Activated CD4-positive, alpha-beta T cell treated with anti-CD3 and anti-CD28 coated beads, Interleukin-2, amount 10 ng/mL, durations not matched to agents 24 days and 14 days (primary cell): Measurements from ENCODE around the gene NPIPB12. TPM values are rescaled to one million over a fixed set of nuclear protein-coding genes. Genes with fewer than 3 reads are reported as not detected.
"Not testable (repeated sequence)": the region's sequence is repeated elsewhere in the genome, so short reads cannot be mapped to it uniquely, and the experiment has no call there.

Experiments used
- DNase-seq: peaks from one replicate; pipeline ENCODE4 v3.0.0; 2022
- H3K27ac Mint-ChIP-seq: one replicate; pipeline ENCODE4 v1.8.0; 2022; ENCODE audit warnings: mild to moderate bottlenecking, mixed read lengths
- H3K27me3 Mint-ChIP-seq: one replicate; pipeline ENCODE4 v1.8.0; 2022; ENCODE audit warnings: mixed read lengths
- H3K36me3 Mint-ChIP-seq: one replicate; pipeline ENCODE4 v1.8.0; 2022; ENCODE audit warnings: low read depth, mild to moderate bottlenecking, mixed read lengths
- H3K4me1 Mint-ChIP-seq: one replicate; pipeline ENCODE4 v1.8.0; 2021; ENCODE audit warnings: mixed read lengths
- H3K4me3 Mint-ChIP-seq: one replicate; pipeline ENCODE4 v1.8.0; 2022; ENCODE audit warnings: mild to moderate bottlenecking, moderate library complexity, mixed read lengths
- H3K9me3 Mint-ChIP-seq: one replicate; pipeline ENCODE4 v1.8.0; 2021; ENCODE audit warnings: mixed read lengths
- intact Hi-C: fragments of 100-400 bp; cut with micrococcal nuclease; formaldehyde crosslinking; loops from one replicate; pipeline ENCODE4 v1.15.1; 2023
- total RNA-seq: library from RNA; stranded (reverse); gene quantifications from 2 replicates; pipeline ENCODE4 v1.2.3, GENCODE V29; 2022

Gene NPIPB12
- total RNA-seq, result 77.8 and 78.8 TPM in 2 replicates

DNA sequence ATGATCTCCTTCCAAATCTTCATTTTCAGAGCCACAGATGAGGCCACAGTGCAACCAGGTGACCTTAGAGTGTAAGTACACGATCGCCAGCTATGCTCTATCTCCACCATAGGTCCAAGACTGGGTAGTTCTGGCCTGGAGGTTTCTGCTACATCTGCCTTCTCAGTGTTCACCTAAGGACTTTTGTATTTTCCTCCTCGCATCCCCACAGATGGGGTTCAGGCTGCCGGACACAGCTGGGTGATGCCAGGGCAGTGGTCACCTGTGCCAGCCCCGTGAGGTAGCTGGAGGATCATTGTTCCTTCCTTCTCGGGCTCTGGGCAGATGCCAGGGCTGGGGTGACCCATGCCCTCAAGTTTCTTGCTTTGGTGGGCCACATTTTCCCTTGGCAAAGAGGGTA is at the start of gene NPIPB12:
Gene NPIPB12 (minus strand): TSS at position 101 of the 400 bp plus-strand sequence.
- H3K4me1 Mint-ChIP-seq, H3K4me3 Mint-ChIP-seq, intact Hi-C loops, H3K27me3 Mint-ChIP-seq, H3K9me3 Mint-ChIP-seq, DNase-seq, H3K27ac Mint-ChIP-seq, H3K36me3 Mint-ChIP-seq: not testable (repeated sequence)

DNA sequence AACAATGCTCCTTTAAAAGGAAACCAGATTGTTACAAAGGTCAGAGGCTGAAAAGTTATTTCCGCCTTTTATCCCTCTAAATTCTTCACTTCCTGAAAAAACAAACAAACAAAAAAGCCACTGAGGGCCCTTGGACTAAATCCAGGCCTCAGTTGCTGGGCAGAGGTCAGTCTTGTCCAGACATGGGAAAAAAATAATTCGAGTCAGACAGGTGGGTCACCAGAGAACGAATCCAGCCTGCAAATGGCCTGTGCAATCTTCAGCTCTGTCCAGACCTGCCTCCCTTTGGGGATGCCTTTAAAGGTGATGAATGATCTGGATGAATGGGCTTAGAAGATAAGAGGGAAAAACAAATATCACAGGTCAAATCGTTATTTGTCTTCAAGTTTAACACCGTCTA is 15.3 kb upstream of the NPIPB12 start:
- DNase-seq, H3K27me3 Mint-ChIP-seq, H3K9me3 Mint-ChIP-seq, H3K4me3 Mint-ChIP-seq, H3K27ac Mint-ChIP-seq, H3K36me3 Mint-ChIP-seq, H3K4me1 Mint-ChIP-seq, intact Hi-C loops: not testable (repeated sequence)

DNA sequence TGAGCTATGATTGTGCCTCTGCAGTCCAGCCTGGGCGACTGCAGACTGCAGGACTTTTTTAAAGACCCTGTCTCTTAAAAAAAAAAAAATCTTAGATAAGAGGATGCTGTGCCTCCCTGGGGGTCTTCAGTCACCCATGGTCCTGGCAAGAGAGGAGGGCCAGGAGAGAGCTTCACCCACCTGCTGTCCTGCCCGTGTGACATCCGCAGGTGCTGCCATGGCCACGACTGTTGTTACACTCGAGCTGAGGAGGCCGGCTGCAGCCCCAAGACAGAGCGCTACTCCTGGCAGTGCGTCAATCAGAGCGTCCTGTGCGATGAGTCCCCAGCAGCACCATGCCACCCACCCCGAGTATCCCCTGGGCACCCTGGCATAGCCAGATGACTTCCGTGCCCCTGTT is 23.9 kb downstream of the NPIPB12 start:
- H3K27ac Mint-ChIP-seq, H3K27me3 Mint-ChIP-seq, H3K9me3 Mint-ChIP-seq, H3K36me3 Mint-ChIP-seq, intact Hi-C loops, H3K4me3 Mint-ChIP-seq, H3K4me1 Mint-ChIP-seq: not testable (repeated sequence)
- DNase-seq, result peak; percentile 47

DNA sequence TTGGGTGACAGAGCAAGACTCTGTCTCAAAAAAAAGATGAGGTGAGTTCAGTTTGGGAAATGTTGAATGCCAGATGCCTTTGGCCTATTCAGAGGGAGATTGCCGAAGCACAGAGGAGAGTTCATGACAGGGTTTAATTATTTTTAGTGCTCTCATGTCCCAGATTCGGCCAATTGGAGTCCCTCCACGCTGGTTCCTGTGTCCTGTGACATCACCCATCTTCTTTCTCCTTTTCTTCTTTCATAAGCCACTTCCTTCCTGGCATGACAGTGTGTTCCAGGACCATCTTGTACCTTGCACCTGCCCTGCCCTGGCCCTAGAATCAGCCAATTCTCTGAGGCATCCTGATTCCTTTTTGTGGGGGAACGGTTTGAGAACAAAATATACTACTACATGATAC is 34.1 kb downstream of the NPIPB12 start:
- H3K4me1 Mint-ChIP-seq, H3K36me3 Mint-ChIP-seq, H3K27me3 Mint-ChIP-seq, H3K9me3 Mint-ChIP-seq, intact Hi-C loops, DNase-seq, H3K4me3 Mint-ChIP-seq, H3K27ac Mint-ChIP-seq: not testable (repeated sequence)

DNA sequence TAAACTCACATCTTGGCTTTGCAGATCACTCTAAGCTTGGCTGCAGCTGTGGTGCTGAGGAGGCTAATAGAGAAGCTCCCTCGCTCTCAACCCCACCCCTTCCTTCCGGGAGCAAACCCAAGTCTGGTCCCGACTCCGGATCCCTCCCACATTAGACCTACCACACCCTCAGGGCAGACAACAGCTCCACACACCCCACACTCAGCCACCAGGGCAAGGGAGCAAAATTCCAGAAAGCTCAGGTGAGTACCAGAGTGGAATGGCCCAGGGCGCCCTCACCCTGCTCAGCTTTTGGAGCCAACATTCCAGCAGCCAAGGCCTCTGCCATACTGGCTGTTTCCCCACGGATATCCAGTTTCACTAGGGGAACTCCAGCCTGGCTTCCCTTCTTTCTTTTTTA is 36.5 kb downstream of the NPIPB12 start:
- H3K4me3 Mint-ChIP-seq, H3K9me3 Mint-ChIP-seq, H3K4me1 Mint-ChIP-seq, H3K36me3 Mint-ChIP-seq, H3K27me3 Mint-ChIP-seq, H3K27ac Mint-ChIP-seq, intact Hi-C loops: not testable (repeated sequence)
- peak; percentile 77 for DNase-seq

DNA sequence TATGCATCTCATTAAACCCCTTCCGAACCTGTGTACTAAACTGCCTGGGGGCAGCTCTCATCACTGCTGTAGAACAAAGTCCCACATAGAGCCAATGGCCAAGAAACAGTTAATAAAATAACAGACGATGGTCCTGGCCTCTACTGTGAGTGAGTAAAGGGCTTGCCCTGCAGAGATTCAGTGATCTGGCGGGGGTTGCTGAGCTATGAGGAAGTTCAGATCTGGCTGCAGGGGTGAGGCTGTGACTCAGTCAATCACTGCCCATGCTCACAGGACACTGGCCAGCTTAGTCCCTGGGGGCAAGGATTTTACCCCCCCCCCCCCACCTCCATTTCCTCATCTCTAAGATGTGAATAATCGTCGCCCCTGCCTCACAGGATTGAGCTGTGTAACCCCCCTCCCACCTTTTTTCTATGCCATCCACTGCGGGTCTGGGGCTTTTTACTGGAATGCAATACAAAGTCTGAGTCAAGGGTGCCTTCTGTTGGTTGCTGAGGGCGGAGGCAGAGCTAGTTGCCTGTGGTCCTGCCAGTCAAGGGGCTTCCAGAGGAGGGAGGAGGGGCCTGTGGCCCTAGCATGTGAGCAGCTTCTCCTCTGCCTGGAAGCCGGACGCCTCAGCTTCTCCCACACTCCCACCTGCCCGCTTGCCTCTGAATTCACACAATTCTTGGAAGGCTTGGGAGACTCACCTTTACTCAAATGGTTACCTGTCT is 38.4 kb downstream of the NPIPB12 start:
- H3K36me3 Mint-ChIP-seq, intact Hi-C loops, H3K4me1 Mint-ChIP-seq, DNase-seq, H3K27ac Mint-ChIP-seq, H3K4me3 Mint-ChIP-seq, H3K27me3 Mint-ChIP-seq, H3K9me3 Mint-ChIP-seq: not testable (repeated sequence)

DNA sequence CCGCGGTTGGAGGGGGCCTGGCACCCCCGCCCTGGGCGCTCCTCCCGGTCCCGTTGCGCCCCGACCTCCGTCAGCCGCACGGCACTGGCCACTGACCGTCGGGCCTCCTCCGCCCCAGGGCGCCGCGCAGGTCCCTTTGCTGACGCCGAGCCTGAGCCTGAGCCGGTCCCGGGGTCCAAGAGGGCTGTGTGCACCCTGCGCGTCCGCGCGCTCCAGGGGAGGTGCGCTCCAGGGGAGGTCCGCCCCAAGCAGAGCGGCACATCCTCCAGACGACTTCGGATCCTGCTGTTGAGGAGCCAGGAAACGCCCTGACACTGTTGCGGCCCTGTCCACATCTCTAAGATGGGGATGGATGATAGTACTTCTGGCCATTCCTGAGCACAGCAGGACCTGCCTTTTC is 39.3 kb downstream of the NPIPB12 start:
- H3K9me3 Mint-ChIP-seq, H3K4me1 Mint-ChIP-seq, H3K27me3 Mint-ChIP-seq, H3K27ac Mint-ChIP-seq, H3K4me3 Mint-ChIP-seq, H3K36me3 Mint-ChIP-seq, DNase-seq, intact Hi-C loops: not testable (repeated sequence)

DNA sequence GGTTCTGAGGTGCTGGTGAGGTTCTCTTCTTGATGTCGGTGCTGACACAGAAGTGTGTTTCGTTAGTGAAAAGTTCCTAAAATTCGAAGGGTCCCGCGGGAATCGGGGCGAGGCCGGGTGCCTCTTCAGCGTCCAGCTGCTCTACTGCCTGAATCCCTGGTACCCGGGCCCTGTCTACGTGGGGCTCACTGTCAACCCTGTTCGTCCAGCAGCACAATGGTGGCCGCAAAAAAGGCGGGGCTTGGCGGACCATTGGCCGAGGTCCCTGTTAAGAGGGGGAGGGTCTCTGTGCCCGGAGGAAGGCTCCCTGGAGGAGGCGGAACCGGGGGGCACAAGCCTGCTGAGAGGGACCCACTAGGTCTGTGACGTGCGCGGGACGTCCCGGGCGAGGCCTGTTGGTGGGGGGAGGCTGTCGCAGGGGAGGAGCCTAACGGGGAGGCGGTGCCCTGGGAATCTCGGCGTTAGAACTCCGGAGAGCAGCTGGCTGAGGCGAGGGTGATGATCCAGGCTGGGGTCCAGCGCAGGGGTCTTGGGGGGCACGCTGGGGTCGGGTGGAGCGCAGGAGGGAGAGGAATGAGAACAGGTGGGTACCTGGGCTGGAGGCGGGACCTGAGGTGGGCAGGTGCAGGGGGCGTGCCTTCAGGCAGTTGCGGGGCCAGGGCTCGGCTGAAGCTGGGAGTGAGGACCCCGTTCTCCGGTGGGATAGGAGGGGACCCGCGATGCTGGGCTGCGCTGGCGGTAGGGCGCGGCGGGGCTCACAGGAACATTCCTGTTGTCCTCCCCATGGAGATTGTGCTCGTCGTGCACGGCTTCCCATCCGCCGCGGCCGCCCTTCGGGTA is 40.0 kb downstream of the NPIPB12 start:
- H3K27me3 Mint-ChIP-seq, H3K9me3 Mint-ChIP-seq, intact Hi-C loops, DNase-seq, H3K4me3 Mint-ChIP-seq, H3K27ac Mint-ChIP-seq, H3K4me1 Mint-ChIP-seq, H3K36me3 Mint-ChIP-seq: not testable (repeated sequence)

DNA sequence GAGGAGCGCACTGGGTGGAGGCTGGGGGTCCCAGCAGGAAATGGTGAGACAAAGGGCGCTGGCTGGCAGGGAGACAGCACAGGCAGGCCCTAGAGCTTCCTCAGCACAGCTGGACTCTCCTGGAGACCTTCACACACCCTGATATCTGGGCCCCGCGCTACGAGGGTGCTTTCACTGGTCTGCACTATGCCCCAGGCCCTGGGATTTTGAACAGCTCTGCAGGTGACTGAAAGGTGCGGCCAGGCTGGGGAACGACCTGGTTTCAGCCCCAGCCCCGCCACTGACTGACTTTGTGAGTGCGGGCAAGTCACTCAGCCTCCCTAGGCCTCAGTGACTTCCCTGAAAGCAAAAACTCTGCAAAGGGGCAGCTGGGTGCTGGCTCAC is 45.6 kb downstream of the NPIPB12 start:
- H3K27ac Mint-ChIP-seq, DNase-seq, H3K9me3 Mint-ChIP-seq, H3K4me3 Mint-ChIP-seq, H3K36me3 Mint-ChIP-seq, intact Hi-C loops, H3K4me1 Mint-ChIP-seq, H3K27me3 Mint-ChIP-seq: not testable (repeated sequence)

DNA sequence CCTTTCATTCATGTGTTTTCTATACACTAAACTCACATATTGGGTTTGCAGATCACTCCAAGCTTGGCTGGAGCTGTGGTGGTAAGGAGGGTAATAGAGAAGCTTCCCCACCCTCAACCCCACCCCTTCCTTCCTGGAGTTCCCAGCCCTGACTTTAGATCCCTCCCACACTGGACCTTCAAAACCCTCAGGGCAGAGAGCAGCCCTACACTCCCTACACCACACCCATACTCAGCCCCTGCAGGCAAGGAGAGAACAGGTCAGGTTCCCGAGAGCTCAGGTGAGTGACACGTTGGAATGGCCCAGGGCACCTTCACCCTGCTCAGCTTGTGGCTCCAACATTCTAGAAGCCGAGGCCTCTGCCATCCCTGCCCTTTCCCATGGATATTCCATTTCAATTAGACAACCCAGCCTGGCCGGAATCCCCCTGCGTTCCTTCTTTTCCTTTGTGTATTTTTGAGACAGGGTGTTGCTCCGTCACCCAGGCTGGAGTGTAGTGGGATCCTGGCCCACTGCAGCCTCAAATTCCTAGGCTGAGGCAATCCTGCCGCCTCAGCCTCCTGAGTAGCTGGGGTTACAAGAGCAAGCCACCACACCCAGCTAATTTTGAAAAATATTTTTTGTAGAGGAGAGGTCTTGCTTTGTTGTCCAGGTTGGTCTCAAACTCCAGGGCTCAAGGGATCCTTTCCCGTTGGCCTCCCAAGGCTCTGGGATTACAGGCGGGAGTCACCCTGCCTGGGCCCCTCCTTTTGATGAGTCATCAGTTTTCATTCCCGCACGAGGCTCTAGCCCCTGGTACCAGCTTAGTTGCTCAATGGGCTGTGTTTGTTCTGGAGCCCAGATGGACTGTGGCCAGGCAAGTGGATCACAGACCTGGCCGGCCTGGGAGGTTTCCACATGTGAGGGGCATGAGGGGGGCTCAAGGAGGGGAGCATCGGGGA is 46.2 kb downstream of the NPIPB12 start, which contains the start of gene SULT1A4:
Gene SULT1A4 (plus strand): TSS at position 208 of the 941 bp plus-strand sequence. CDS start 1,473 bp downstream, outside the sequence.
- DNase-seq, H3K4me3 Mint-ChIP-seq, H3K36me3 Mint-ChIP-seq, H3K9me3 Mint-ChIP-seq, H3K4me1 Mint-ChIP-seq, H3K27ac Mint-ChIP-seq, intact Hi-C loops, H3K27me3 Mint-ChIP-seq: not testable (repeated sequence)

DNA sequence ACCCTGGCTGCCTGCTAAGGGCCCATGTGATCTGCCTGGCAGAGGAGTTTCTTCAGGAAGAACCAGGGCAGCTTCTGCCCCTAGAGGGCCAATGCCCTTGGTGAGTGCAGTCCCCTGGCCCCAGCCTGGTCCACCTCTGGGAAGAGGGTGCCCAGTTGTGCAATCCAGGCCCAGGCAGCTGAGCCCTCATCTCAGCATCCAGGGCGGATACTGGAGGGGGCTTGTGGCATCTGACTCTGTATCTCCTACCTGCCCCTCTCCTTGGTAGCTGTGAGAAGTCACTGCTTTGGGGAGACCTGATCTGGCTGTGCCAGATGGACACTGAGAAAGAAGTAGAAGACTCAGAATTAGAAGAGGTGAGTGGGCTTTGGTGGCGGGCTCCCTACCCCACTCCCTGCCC is 48.5 kb downstream of the NPIPB12 start:
- peak; percentile 25 for DNase-seq
- H3K36me3 Mint-ChIP-seq, intact Hi-C loops, H3K9me3 Mint-ChIP-seq, H3K27ac Mint-ChIP-seq, H3K4me3 Mint-ChIP-seq, H3K4me1 Mint-ChIP-seq, H3K27me3 Mint-ChIP-seq: not testable (repeated sequence)

DNA sequence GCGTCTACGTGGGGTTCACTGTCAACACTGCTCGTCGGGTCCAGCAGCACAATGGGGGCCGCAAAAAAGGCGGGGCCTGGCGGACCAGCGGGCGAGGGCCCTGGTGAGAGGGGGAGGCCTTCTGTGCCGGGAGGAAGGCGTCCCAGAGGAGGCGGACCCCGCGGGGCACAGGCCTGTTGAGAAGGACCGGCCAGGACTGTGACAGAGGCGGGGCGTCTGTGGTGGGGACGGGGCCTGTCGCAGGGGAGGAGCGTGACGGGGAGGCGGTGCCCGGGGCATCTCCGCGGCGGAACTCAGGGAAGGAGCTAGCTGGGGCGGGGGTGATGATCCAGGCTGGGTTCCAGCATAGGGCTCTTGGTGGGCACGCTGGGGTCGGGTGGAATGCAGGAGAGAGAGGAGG is 51.4 kb downstream of the NPIPB12 start:
- H3K27ac Mint-ChIP-seq, H3K4me1 Mint-ChIP-seq, H3K4me3 Mint-ChIP-seq, intact Hi-C loops, DNase-seq, H3K9me3 Mint-ChIP-seq, H3K36me3 Mint-ChIP-seq, H3K27me3 Mint-ChIP-seq: not testable (repeated sequence)

DNA sequence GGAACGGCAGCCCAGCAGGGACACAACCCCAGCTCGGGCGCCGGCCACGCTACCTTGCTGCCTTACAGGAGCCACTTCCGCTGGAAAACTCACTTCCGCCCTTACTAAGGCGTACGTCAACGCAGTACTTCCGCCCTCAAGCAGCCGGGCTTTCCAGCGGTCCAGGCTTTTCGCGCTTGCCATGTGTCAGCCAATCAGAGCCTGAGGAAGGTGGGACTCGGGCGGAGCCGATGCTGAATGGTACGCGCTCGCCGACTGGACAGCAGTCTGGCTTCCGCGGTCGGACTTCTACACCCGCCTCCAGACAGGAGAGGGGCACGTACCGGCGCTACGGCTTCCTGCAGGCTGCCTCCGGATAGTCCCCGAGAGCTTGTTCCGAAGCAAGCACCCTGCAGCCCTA is 51.9 kb downstream of the NPIPB12 start, which contains the start of the genes BOLA2 and SLX1B:
Gene BOLA2 (minus strand): TSS at position 83 of the 400 bp plus-strand sequence. CDS start 98 bp downstream, outside the sequence.
Gene SLX1B (plus strand): TSS at position 265 of the 400 bp plus-strand sequence.
- intact Hi-C loops, H3K4me3 Mint-ChIP-seq, H3K4me1 Mint-ChIP-seq, DNase-seq, H3K27ac Mint-ChIP-seq, H3K36me3 Mint-ChIP-seq, H3K9me3 Mint-ChIP-seq, H3K27me3 Mint-ChIP-seq: not testable (repeated sequence)

DNA sequence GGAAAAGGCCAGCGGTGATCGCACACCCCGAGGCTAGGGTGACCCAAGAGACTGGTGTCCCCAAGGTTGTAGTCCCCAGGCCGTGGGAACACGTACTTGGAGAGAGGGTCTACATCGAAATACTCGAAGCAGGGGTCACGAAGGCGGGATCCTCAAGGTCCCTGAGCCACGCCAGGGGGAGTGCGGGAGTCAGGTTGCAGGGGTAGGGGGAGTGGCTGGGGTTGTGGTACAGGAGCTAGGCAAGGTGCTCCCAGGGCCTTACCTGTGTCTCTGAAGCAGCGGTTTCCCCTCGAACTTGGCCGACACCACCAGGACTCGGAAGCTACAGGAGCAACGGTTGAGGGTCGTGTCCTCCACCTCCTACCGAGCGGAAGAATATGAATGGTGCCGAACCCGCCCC is 52.5 kb downstream of the NPIPB12 start:
- H3K4me3 Mint-ChIP-seq, H3K27ac Mint-ChIP-seq, H3K4me1 Mint-ChIP-seq, H3K27me3 Mint-ChIP-seq, DNase-seq, H3K9me3 Mint-ChIP-seq, intact Hi-C loops, H3K36me3 Mint-ChIP-seq: not testable (repeated sequence)
